ENCODE measurements around the gene SLC26A3. TPM values are rescaled to one million over a fixed set of nuclear protein-coding genes. Genes with fewer than 3 reads are reported as not detected.

The SLC26A3 gene
- total RNA-seq, 1 donor from 2014 or later: not detected

- Histone ChIP-seq H3K4me3 (no peak overlapping the region), H3K9me3 (no peaks in the 10 kb centered on the region), H3K27me3 (no peaks in the 10 kb centered on the region), H3K36me3 (no peaks in the 10 kb centered on the region), H3K27ac (no peak overlapping the region), H3K4me1 (no peaks in the 10 kb centered on the region)
- intact Hi-C loops (cut with DNase I): no loop called here
- DNase-seq (ENCODE audit: extremely low spot score in 2 of 2): no peak
- TF ChIP-seq POLR2AphosphoS5 (IDR thresholded peaks at IDR 0.05; ENCODE audit: insufficient read depth in 1 of 2, low read depth in 1 of 2) (no peak), CTCF (IDR thresholded peaks at IDR 0.05) (no peak), POLR2A (IDR thresholded peaks at IDR 0.05) (no peak)
Observed at GRCh38 chr7:107809179-107809578, 6.2 kb upstream of the SLC26A3 start.

DNA sequence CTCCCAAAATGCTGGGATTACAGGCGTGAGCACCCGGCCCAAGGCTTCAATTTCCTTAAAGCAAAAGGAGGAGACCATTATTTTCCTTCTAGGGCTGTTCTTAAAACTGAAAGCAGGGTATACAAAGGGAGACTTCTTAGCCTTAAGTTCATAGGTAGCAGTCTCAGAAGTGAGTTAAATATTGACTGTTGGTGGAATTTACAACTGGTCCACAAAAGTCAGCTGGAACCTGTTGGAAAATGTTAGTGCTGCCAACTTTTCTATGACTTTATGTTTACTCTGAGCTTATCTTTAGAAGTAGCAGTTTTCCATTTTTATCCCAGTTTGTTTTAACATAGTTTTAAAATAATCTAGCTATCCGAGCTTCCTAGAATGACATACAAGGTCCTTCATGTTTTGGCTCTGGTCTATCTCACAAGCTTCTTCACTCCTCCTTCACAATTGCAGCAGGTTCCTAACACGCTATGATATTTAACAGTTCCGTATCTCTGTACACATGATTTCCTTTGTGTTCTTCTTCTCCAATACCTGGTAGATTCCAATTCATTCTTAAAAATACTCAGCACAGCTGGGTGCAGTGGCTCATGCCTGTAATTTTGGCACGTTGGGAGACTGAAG is 3.3 kb downstream of the SLC26A3 start:
- Histone ChIP-seq H3K4me1 (no peaks in the 10 kb centered on the region), H3K9me3 (no peaks in the 10 kb centered on the region), H3K4me3 (no peak overlapping the region), H3K27ac (no peak overlapping the region), H3K27me3 (no peaks in the 10 kb centered on the region), H3K36me3 (no peaks in the 10 kb centered on the region)
- intact Hi-C loops (cut with DNase I): no loop called here
- TF ChIP-seq CTCF (IDR thresholded peaks at IDR 0.05) (no peak), POLR2A (IDR thresholded peaks at IDR 0.05) (no peak), POLR2AphosphoS5 (IDR thresholded peaks at IDR 0.05; ENCODE audit: insufficient read depth in 1 of 2, low read depth in 1 of 2) (no peak)
- DNase-seq (ENCODE audit: extremely low spot score in 2 of 2): no peak

GRCh38 chr7:107792364-107792763 is 10.7 kb downstream of the SLC26A3 start:
- intact Hi-C loops (cut with DNase I): no loop called here
- Histone ChIP-seq H3K4me1 (no peaks in the 10 kb centered on the region), H3K27ac (no peak overlapping the region), H3K4me3 (no peak overlapping the region), H3K36me3 (no peaks in the 10 kb centered on the region), H3K27me3 (no peaks in the 10 kb centered on the region), H3K9me3 (no peaks in the 10 kb centered on the region)
- TF ChIP-seq POLR2AphosphoS5 (IDR thresholded peaks at IDR 0.05; ENCODE audit: insufficient read depth in 1 of 2, low read depth in 1 of 2): no peak
- no peak for TF ChIP-seq CTCF (IDR thresholded peaks at IDR 0.05)
- no peak for TF ChIP-seq POLR2A (IDR thresholded peaks at IDR 0.05)
- DNase-seq (ENCODE audit: extremely low spot score in 2 of 2): no peak

DNA sequence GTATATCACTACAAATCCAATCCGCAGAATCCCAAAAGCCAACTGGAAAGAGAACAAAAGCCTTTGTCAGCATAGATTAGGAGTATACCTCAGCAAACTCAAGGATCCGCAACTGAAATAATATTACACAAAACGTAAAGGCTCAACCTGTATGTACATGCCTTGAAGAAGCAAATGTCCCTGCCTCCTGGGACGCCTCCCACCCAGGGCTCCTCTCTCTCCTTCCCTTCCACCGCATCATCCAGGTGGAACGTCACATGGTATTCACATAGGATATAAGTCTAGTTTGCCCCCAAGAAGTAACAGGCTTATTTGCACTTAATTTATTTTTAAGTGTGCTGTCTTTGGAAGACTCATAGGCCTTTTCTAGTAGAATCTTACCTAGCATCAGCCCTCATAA is 13.4 kb downstream of the SLC26A3 start:
- intact Hi-C loops (cut with DNase I): no loop called here
- H3K9me3 ChIP-seq: no peaks in the 10 kb centered on the region
- H3K36me3 ChIP-seq: no peaks in the 10 kb centered on the region
- H3K4me1 ChIP-seq: no peaks in the 10 kb centered on the region
- no peak overlapping the region for H3K4me3 ChIP-seq
- no peaks in the 10 kb centered on the region for H3K27me3 ChIP-seq
- no peak overlapping the region for H3K27ac ChIP-seq
- TF ChIP-seq CTCF (IDR thresholded peaks at IDR 0.05): no peak
- no peak for DNase-seq (ENCODE audit: extremely low spot score in 2 of 2)

DNA sequence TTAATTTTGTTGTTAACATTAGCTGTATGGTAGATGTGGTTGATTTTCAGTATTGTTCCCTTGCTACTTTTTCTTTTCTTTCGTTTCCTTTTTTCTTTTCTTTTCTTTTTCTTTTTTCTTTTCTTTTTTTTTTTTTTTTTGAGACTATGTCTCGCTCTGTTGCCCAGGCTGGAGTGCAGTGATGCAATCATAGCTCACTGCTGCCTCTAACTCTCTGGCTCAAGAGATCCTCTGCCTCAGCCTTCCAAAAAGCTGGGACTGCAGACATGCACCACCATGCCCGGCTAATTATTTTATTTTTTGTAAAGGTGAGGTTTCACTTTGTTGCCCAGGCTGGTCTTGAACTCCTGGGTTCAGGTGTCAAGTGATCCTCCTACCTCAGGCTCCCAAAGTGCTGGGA is 14.4 kb downstream of the SLC26A3 start:
- no peaks in the 10 kb centered on the region for H3K4me1 ChIP-seq
- DNase-seq (ENCODE audit: extremely low spot score in 2 of 2): no peak

More for the DNA sequence above, 14.4 kb downstream of the SLC26A3 start:
- Histone ChIP-seq H3K36me3 (no peaks in the 10 kb centered on the region), H3K4me3 (no peak overlapping the region), H3K27me3 (no peaks in the 10 kb centered on the region), H3K27ac (no peak overlapping the region), H3K9me3 (no peaks in the 10 kb centered on the region)
- no peak for TF ChIP-seq CTCF (IDR thresholded peaks at IDR 0.05)
- TF ChIP-seq POLR2A (IDR thresholded peaks at IDR 0.05): no peak
- TF ChIP-seq POLR2AphosphoS5 (IDR thresholded peaks at IDR 0.05; ENCODE audit: insufficient read depth in 1 of 2, low read depth in 1 of 2): no peak
- intact Hi-C loops (cut with DNase I): no loop called here
